Ovary (tissue), 3 donors: Measurements from ENCODE around the gene MAP3K7CL.

Experiments
- EP300 ChIP-seq: sonication (generic); formaldehyde crosslinking; IDR thresholded peaks from one replicate; pipeline ENCODE4 v1.6.1; 2017; ENCODE audit warnings: antibody characterized with exemption
- POLR2A ChIP-seq: fragments of 450-650 bp; IDR thresholded peaks from one replicate; pipeline ENCODE4 v1.6.1; 2017; ENCODE audit warnings: antibody characterized with exemption, mild to moderate bottlenecking, moderate library complexity
- TF ChIP-seq, protein P1 (sequence below), 3 donors: fragments of 450-650 bp in 2 of 3; fragments of 200-600 bp in 1 of 3; IDR thresholded peaks; one replicate each; pipeline versions ENCODE4 v1.5.1 to v1.8.0; 2016 to 2022; ENCODE audit warnings: antibody characterized with exemption in 3 of 3, mild to moderate bottlenecking in 1 of 3
- donor health status: DM: no; HTN: no; CAD: no.

DNA sequence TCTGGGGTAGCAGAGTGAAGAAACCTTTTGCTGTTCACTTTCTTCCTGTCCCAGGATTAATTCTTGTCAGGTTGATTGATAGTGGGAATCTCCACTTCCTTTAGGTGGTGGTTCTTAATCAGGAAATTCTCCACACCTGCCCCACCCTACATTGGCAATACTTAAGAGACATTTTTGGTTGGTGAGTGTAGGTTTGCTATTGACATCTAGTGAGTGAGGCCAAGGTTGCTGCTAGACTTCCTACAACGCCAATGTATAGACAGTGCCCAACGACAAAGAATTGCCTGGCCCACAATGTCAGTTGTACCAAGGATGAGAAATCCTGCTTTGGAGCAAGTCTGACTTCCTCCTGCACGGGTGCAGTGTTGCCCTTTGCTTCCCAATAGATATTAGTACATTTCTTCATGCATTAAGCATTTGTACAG lies 38.5 kb downstream of the MAP3K7CL start:
- TF ChIP-seq, protein P1, sequence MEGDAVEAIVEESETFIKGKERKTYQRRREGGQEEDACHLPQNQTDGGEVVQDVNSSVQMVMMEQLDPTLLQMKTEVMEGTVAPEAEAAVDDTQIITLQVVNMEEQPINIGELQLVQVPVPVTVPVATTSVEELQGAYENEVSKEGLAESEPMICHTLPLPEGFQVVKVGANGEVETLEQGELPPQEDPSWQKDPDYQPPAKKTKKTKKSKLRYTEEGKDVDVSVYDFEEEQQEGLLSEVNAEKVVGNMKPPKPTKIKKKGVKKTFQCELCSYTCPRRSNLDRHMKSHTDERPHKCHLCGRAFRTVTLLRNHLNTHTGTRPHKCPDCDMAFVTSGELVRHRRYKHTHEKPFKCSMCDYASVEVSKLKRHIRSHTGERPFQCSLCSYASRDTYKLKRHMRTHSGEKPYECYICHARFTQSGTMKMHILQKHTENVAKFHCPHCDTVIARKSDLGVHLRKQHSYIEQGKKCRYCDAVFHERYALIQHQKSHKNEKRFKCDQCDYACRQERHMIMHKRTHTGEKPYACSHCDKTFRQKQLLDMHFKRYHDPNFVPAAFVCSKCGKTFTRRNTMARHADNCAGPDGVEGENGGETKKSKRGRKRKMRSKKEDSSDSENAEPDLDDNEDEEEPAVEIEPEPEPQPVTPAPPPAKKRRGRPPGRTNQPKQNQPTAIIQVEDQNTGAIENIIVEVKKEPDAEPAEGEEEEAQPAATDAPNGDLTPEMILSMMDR (IDR thresholded peaks at IDR 0.05): no peak
- no peak for TF ChIP-seq EP300
- no peak for TF ChIP-seq POLR2A
